Mesothelial cell of epicardium (in vitro differentiated cells): ENCODE results near the gene SWT1. TPM values are rescaled to one million over a fixed set of nuclear protein-coding genes. Genes with fewer than 3 reads are reported as not detected.
A peak's percentile ranks its signal among the peaks of the same experiment; 100 is the strongest.

Source experiments
- DNase-seq, 2 experiments: peaks; one replicate each; pipeline ENCODE4 v3.0.0; 2021; ENCODE audit warnings: low spot score in 2 of 2; ENCODE audit not compliant: unreplicated experiment in 2 of 2
- H3K27ac Mint-ChIP-seq: 2 replicates; pipeline ENCODE4 v1.8.0; 2021; ENCODE audit warnings: mixed read lengths
- H3K27me3 Mint-ChIP-seq: 2 replicates; pipeline ENCODE4 v1.8.0; 2021; ENCODE audit warnings: low read depth, mixed read lengths
- H3K36me3 Mint-ChIP-seq: 2 replicates; pipeline ENCODE4 v1.8.0; 2021; ENCODE audit warnings: mixed read lengths
- H3K4me1 Mint-ChIP-seq: 2 replicates; pipeline ENCODE4 v1.8.0; 2021; ENCODE audit warnings: mixed read lengths
- H3K4me3 Mint-ChIP-seq: 2 replicates; pipeline ENCODE4 v1.8.0; 2021; ENCODE audit warnings: mild to moderate bottlenecking, moderate library complexity, mixed read lengths
- H3K9me3 Mint-ChIP-seq: 2 replicates; pipeline ENCODE4 v1.8.0; 2021; ENCODE audit warnings: mixed read lengths
- total RNA-seq: library from RNA; stranded (reverse); gene quantifications from 3 replicates; pipeline ENCODE4 v1.2.1, GENCODE V29; 2021
- TF ChIP-seq, protein P1 (sequence below): fragments of 200-600 bp; sonication (generic); IDR thresholded peaks from one replicate; pipeline ENCODE4 v1.5.0; 2021; ENCODE audit warnings: antibody characterized with exemption; ENCODE audit not compliant: unreplicated experiment

SWT1 gene
- total RNA-seq, 1 donor from 2014 or later, result 8.0 TPM

DNA sequence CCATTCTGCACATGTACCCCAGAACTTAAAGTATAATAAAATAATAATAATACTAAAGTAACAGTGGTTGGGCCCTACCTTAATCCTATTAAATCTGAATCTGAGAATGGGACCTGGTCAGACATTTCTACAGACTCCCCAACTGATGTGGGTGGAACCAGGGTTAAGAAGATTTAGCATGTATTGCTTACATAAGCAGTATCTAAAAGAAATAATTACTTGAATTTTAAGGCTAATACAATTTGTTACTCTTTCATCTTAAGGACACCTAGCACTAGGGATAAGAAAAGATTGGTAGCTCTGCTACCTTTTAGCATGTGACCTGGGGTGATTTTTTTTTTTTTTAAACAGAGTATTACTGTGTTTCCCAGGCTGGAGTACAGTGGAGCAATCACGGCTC, 80.7 kb downstream of the SWT1 start:
- TF ChIP-seq, protein P1, sequence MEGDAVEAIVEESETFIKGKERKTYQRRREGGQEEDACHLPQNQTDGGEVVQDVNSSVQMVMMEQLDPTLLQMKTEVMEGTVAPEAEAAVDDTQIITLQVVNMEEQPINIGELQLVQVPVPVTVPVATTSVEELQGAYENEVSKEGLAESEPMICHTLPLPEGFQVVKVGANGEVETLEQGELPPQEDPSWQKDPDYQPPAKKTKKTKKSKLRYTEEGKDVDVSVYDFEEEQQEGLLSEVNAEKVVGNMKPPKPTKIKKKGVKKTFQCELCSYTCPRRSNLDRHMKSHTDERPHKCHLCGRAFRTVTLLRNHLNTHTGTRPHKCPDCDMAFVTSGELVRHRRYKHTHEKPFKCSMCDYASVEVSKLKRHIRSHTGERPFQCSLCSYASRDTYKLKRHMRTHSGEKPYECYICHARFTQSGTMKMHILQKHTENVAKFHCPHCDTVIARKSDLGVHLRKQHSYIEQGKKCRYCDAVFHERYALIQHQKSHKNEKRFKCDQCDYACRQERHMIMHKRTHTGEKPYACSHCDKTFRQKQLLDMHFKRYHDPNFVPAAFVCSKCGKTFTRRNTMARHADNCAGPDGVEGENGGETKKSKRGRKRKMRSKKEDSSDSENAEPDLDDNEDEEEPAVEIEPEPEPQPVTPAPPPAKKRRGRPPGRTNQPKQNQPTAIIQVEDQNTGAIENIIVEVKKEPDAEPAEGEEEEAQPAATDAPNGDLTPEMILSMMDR, result no peak
- DNase-seq, result no peak
- H3K36me3 Mint-ChIP-seq, result peaks cover 28% of the 10 kb centered on the region
- H3K4me1 Mint-ChIP-seq, result peaks cover 2% of the 10 kb centered on the region
- H3K4me3 Mint-ChIP-seq, result no peak overlapping the region
- H3K9me3 Mint-ChIP-seq, result peaks cover 26% of the 10 kb centered on the region
- no peak overlapping the region for H3K27ac Mint-ChIP-seq
- H3K27me3 Mint-ChIP-seq, result no peaks in the 10 kb centered on the region

DNA sequence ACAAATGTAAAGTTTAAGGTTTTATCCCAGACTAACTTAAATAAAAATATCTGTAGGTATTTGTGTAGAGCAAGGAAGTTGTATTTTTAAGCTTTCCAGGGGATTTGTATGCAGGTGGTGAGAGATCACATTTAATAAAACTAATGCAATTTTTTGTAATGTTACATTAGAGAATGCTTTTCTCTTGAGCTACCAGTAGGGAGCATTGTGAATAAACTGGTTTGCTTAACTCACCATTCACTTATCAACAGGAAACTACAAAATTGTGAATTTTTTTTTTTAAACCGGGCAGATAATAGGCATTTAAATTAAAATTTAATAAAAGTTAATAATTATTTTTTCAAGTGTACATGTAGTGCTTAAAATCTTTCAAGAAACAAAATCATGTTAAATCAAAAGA, 81.5 kb downstream of the SWT1 start:
- DNase-seq, result no peak

DNA sequence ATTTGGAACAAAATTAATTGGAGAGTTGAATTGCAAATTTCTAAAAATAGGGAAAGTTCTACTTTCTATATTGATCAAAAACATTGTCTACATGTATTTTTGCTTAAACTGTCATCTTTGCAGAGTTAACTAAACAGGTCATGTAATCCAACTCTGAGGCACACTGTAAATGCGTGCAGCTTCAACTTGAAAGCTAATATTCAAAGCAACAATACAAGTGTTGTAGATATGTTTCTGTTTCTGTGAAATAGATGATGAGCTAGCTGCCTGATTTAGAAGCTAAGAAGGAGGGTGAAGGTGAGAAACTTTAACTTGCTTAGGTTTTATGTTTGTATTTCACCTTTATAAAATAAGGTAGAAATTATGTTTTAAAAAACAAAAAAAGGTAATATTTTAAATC, 82.9 kb downstream of the SWT1 start:
- H3K27ac Mint-ChIP-seq, result no peak overlapping the region
- H3K4me1 Mint-ChIP-seq, result peaks cover 2% of the 10 kb centered on the region
- H3K9me3 Mint-ChIP-seq, result peaks cover 17% of the 10 kb centered on the region
- no peaks in the 10 kb centered on the region for H3K27me3 Mint-ChIP-seq
- TF ChIP-seq, protein P1, result no peak
- DNase-seq, result no peak
- H3K36me3 Mint-ChIP-seq, result peaks cover 18% of the 10 kb centered on the region
- H3K4me3 Mint-ChIP-seq, result no peak overlapping the region

More for the DNA sequence above, 81.5 kb downstream of the SWT1 start:
- Mint-ChIP-seq H3K9me3 (peaks cover 26% of the 10 kb centered on the region), H3K4me1 (peaks cover 2% of the 10 kb centered on the region), H3K27ac (no peak overlapping the region), H3K4me3 (no peak overlapping the region), H3K27me3 (no peaks in the 10 kb centered on the region), H3K36me3 (peaks cover 28% of the 10 kb centered on the region)
- TF ChIP-seq, protein P1, result peak; percentile 25

DNA sequence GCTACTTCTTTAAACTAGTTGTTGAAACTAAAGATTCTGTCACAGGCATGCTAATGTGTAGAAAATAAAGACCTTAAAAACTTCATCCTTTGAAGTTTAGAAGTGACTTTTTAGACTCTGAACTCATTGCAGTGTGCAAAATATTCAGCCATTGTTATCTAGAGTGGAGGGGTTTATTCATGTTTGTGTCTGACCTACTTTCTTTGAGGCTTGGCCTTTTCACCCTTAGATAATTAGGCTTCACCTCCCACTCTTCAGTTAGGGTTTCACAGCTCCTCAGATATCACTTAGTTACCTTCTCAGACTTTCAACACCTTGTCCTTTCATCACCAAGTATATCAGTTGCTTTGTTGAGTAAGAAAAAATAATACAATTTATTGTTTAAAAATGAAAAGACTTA, 84.2 kb downstream of the SWT1 start:
- Mint-ChIP-seq H3K4me1 (peaks cover 2% of the 10 kb centered on the region), H3K36me3 (peaks cover 5% of the 10 kb centered on the region), H3K9me3 (peaks cover 12% of the 10 kb centered on the region), H3K27me3 (no peaks in the 10 kb centered on the region), H3K27ac (no peak overlapping the region), H3K4me3 (no peak overlapping the region)
- no peak for DNase-seq
- TF ChIP-seq, protein P1, result no peak

DNA sequence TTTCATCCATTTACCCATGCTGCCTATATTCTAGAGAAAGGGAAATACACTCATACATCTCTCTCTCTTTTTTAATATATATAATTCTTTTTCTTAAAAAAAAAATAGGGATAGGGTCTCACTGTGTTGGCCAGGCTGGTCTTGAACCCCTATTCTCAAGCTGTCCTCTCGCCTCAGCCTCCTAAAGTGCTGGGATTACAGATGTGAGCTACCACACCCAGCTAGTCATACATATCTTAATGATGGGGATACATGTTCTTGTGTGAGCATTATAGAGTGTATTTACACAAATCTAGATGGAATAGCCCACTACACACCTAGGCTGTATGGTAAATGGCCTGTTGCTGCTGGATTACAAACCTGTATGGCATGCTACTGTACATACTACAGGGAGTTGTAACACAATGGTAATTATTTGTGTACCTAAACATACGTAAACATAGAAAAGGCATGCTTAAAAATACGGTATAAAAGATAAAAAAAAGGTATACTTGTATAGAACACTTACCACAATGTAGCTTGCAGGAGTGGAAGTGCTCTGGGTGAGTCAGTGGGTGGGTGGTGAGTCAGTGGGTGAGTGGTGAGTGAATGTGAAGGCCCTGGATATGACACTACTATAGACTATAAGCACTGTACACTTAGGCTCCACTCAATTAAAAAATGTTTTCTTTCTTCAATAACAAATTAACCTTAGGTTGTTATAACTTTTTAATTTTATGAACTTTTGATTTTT, 87.2 kb downstream of the SWT1 start:
- H3K9me3 Mint-ChIP-seq, result peaks cover under 1% of the 10 kb centered on the region

More for the DNA sequence above, 87.2 kb downstream of the SWT1 start:
- H3K4me1 Mint-ChIP-seq, result peaks cover 2% of the 10 kb centered on the region
- H3K4me3 Mint-ChIP-seq, result no peak overlapping the region
- no peaks in the 10 kb centered on the region for H3K27me3 Mint-ChIP-seq
- DNase-seq, result no peak
- H3K36me3 Mint-ChIP-seq, result no peaks in the 10 kb centered on the region
- H3K27ac Mint-ChIP-seq, result no peak overlapping the region
- TF ChIP-seq, protein P1, result no peak
